ENCODE results near the gene KCNJ13.

Gene KCNJ13

GRCh38 chr2:232776435-232776834 lies at the start of gene KCNJ13:
Gene KCNJ13, minus strand, starts transcription at chr2:232776565. Its CDS starts 5,203 bp downstream, at chr2:232771362.
- Mint-ChIP-seq H3K9me3 (no peaks in the 10 kb centered on the region), H3K36me3 (ENCODE audit: low read depth) (peaks cover 22% of the 10 kb centered on the region), H3K27me3 (ENCODE audit: low read depth) (no peaks in the 10 kb centered on the region), H3K4me1 (ENCODE audit: low read depth) (peaks cover 18% of the 10 kb centered on the region), H3K27ac (no peak within 1 kb of the TSS), H3K4me3 (no peak within 1 kb of the TSS)
- DNase-seq (ENCODE audit: low spot score), result no peak

- H3K9me3 Mint-ChIP-seq, result no peaks in the 10 kb centered on the region
- H3K27ac Mint-ChIP-seq, result peak overlapping the region; percentile 35
- no peaks in the 10 kb centered on the region for H3K27me3 Mint-ChIP-seq (ENCODE audit: low read depth)
- DNase-seq (ENCODE audit: low spot score), result no peak
- H3K4me1 Mint-ChIP-seq (ENCODE audit: low read depth), result peaks cover 3% of the 10 kb centered on the region
- no peak overlapping the region for H3K4me3 Mint-ChIP-seq
- peaks cover 47% of the 10 kb centered on the region for H3K36me3 Mint-ChIP-seq (ENCODE audit: low read depth)
Observed at GRCh38 chr2:232817756-232818155, 41.4 kb upstream of the KCNJ13 start.

- Mint-ChIP-seq H3K27ac (no peak overlapping the region), H3K27me3 (ENCODE audit: low read depth) (no peaks in the 10 kb centered on the region), H3K36me3 (ENCODE audit: low read depth) (peaks cover 49% of the 10 kb centered on the region), H3K4me3 (no peak overlapping the region), H3K9me3 (no peaks in the 10 kb centered on the region), H3K4me1 (ENCODE audit: low read depth) (peaks cover 3% of the 10 kb centered on the region)
- no peak for DNase-seq (ENCODE audit: low spot score)
Observed at GRCh38 chr2:232816657-232817056, 40.3 kb upstream of the KCNJ13 start.

- DNase-seq (ENCODE audit: low spot score), result no peak
- H3K36me3 Mint-ChIP-seq (ENCODE audit: low read depth), result peaks cover 47% of the 10 kb centered on the region
Observed at GRCh38 chr2:232815569-232815968, 39.2 kb upstream of the KCNJ13 start.

GRCh38 chr2:232810444-232810843 lies 34.1 kb upstream of the KCNJ13 start:
- no peak overlapping the region for H3K4me3 Mint-ChIP-seq
- H3K4me1 Mint-ChIP-seq (ENCODE audit: low read depth), result peaks cover 5% of the 10 kb centered on the region
- H3K36me3 Mint-ChIP-seq (ENCODE audit: low read depth), result peaks cover 38% of the 10 kb centered on the region

More at GRCh38 chr2:232815569-232815968, 39.2 kb upstream of the KCNJ13 start:
- Mint-ChIP-seq H3K27ac (peak overlapping the region; percentile 15), H3K9me3 (no peaks in the 10 kb centered on the region), H3K27me3 (ENCODE audit: low read depth) (no peaks in the 10 kb centered on the region), H3K4me1 (ENCODE audit: low read depth) (peaks cover 3% of the 10 kb centered on the region), H3K4me3 (no peak overlapping the region)

GRCh38 chr2:232809349-232810124 lies 33.2 kb upstream of the KCNJ13 start:
- Mint-ChIP-seq H3K27me3 (ENCODE audit: low read depth) (no peaks in the 10 kb centered on the region), H3K27ac (no peak overlapping the region), H3K4me1 (ENCODE audit: low read depth) (peaks cover 6% of the 10 kb centered on the region), H3K36me3 (ENCODE audit: low read depth) (peaks cover 39% of the 10 kb centered on the region), H3K4me3 (no peak overlapping the region), H3K9me3 (no peaks in the 10 kb centered on the region)
- no peak for DNase-seq (ENCODE audit: low spot score)

More at GRCh38 chr2:232810444-232810843, 34.1 kb upstream of the KCNJ13 start:
- no peak for DNase-seq (ENCODE audit: low spot score)
- H3K27ac Mint-ChIP-seq, result no peak overlapping the region
- no peaks in the 10 kb centered on the region for H3K27me3 Mint-ChIP-seq (ENCODE audit: low read depth)
- H3K9me3 Mint-ChIP-seq, result no peaks in the 10 kb centered on the region

GRCh38 chr2:232802091-232802490 lies 25.7 kb upstream of the KCNJ13 start:
- Mint-ChIP-seq H3K4me1 (ENCODE audit: low read depth) (peaks cover 3% of the 10 kb centered on the region), H3K36me3 (ENCODE audit: low read depth) (peaks cover 55% of the 10 kb centered on the region), H3K27ac (no peak overlapping the region), H3K27me3 (ENCODE audit: low read depth) (no peaks in the 10 kb centered on the region), H3K9me3 (peaks cover 12% of the 10 kb centered on the region), H3K4me3 (no peak overlapping the region)
- DNase-seq (ENCODE audit: low spot score), result no peak

- H3K9me3 Mint-ChIP-seq, result peaks cover 12% of the 10 kb centered on the region
- no peak overlapping the region for H3K27ac Mint-ChIP-seq
- no peaks in the 10 kb centered on the region for H3K27me3 Mint-ChIP-seq (ENCODE audit: low read depth)
- no peak for DNase-seq (ENCODE audit: low spot score)
- no peak overlapping the region for H3K4me3 Mint-ChIP-seq
- H3K36me3 Mint-ChIP-seq (ENCODE audit: low read depth), result peaks cover 52% of the 10 kb centered on the region
- peaks cover under 1% of the 10 kb centered on the region for H3K4me1 Mint-ChIP-seq (ENCODE audit: low read depth)
Observed at GRCh38 chr2:232800166-232800565, 23.8 kb upstream of the KCNJ13 start.

- H3K36me3 Mint-ChIP-seq (ENCODE audit: low read depth), result peaks cover 43% of the 10 kb centered on the region
- H3K4me1 Mint-ChIP-seq (ENCODE audit: low read depth), result no peaks in the 10 kb centered on the region
Observed at GRCh38 chr2:232798187-232798586, 21.8 kb upstream of the KCNJ13 start.

GRCh38 chr2:232795920-232796319 lies 19.6 kb upstream of the KCNJ13 start:
- DNase-seq (ENCODE audit: low spot score), result no peak
- Mint-ChIP-seq H3K27ac (no peak overlapping the region), H3K27me3 (ENCODE audit: low read depth) (no peaks in the 10 kb centered on the region), H3K4me3 (no peak overlapping the region), H3K4me1 (ENCODE audit: low read depth) (no peaks in the 10 kb centered on the region), H3K36me3 (ENCODE audit: low read depth) (peaks cover 37% of the 10 kb centered on the region), H3K9me3 (no peaks in the 10 kb centered on the region)

More at GRCh38 chr2:232798187-232798586, 21.8 kb upstream of the KCNJ13 start:
- peaks cover 12% of the 10 kb centered on the region for H3K9me3 Mint-ChIP-seq
- DNase-seq (ENCODE audit: low spot score), result no peak
- H3K27me3 Mint-ChIP-seq (ENCODE audit: low read depth), result no peaks in the 10 kb centered on the region
- H3K27ac Mint-ChIP-seq, result no peak overlapping the region
- H3K4me3 Mint-ChIP-seq, result no peak overlapping the region

- Mint-ChIP-seq H3K27ac (no peak overlapping the region), H3K4me1 (ENCODE audit: low read depth) (no peaks in the 10 kb centered on the region), H3K36me3 (ENCODE audit: low read depth) (peaks cover 36% of the 10 kb centered on the region), H3K9me3 (no peaks in the 10 kb centered on the region), H3K4me3 (no peak overlapping the region), H3K27me3 (ENCODE audit: low read depth) (no peaks in the 10 kb centered on the region)
- DNase-seq (ENCODE audit: low spot score), result no peak
Observed at GRCh38 chr2:232794981-232795380, 18.6 kb upstream of the KCNJ13 start.

- H3K27me3 Mint-ChIP-seq (ENCODE audit: low read depth), result no peaks in the 10 kb centered on the region
- DNase-seq (ENCODE audit: low spot score), result no peak
- no peak overlapping the region for H3K27ac Mint-ChIP-seq
- no peak overlapping the region for H3K4me3 Mint-ChIP-seq
- no peaks in the 10 kb centered on the region for H3K9me3 Mint-ChIP-seq
- H3K36me3 Mint-ChIP-seq (ENCODE audit: low read depth), result peaks cover 41% of the 10 kb centered on the region
- no peaks in the 10 kb centered on the region for H3K4me1 Mint-ChIP-seq (ENCODE audit: low read depth)
Observed at GRCh38 chr2:232793271-232793670, 16.9 kb upstream of the KCNJ13 start.

GRCh38 chr2:232791518-232791917 lies 15.2 kb upstream of the KCNJ13 start:
- Mint-ChIP-seq H3K4me3 (no peak overlapping the region), H3K27ac (no peak overlapping the region), H3K27me3 (ENCODE audit: low read depth) (no peaks in the 10 kb centered on the region), H3K36me3 (ENCODE audit: low read depth) (peaks cover 53% of the 10 kb centered on the region), H3K9me3 (no peaks in the 10 kb centered on the region), H3K4me1 (ENCODE audit: low read depth) (peaks cover 8% of the 10 kb centered on the region)
- no peak for DNase-seq (ENCODE audit: low spot score)

- Mint-ChIP-seq H3K27ac (no peak overlapping the region), H3K4me3 (no peak overlapping the region), H3K36me3 (ENCODE audit: low read depth) (peaks cover 56% of the 10 kb centered on the region), H3K4me1 (ENCODE audit: low read depth) (peaks cover 12% of the 10 kb centered on the region), H3K9me3 (peaks cover 5% of the 10 kb centered on the region), H3K27me3 (ENCODE audit: low read depth) (no peaks in the 10 kb centered on the region)
- no peak for DNase-seq (ENCODE audit: low spot score)
Observed at GRCh38 chr2:232789082-232789481, 12.7 kb upstream of the KCNJ13 start.

GRCh38 chr2:232787806-232788205 lies 11.4 kb upstream of the KCNJ13 start:
- Mint-ChIP-seq H3K27me3 (ENCODE audit: low read depth) (no peaks in the 10 kb centered on the region), H3K27ac (no peak overlapping the region), H3K9me3 (peaks cover 5% of the 10 kb centered on the region), H3K4me3 (no peak overlapping the region), H3K4me1 (ENCODE audit: low read depth) (peaks cover 15% of the 10 kb centered on the region), H3K36me3 (ENCODE audit: low read depth) (peaks cover 65% of the 10 kb centered on the region)
- no peak for DNase-seq (ENCODE audit: low spot score)
